GM12878 (cell line): ENCODE results near the gene CARF.

Experiments
- BHLHE40 ChIP-seq, 2 experiments: fragments of 450-650 bp in 1 of 2; IDR thresholded peaks; 2 replicates each; pipeline ENCODE4 v1.6.1; 2011 to 2017; ENCODE audit warnings: low read depth in 2 of 2, borderline replicate concordance in 1 of 2, improper control_type of control experiment in 1 of 2, low read length in 1 of 2, mild to moderate bottlenecking in 1 of 2
- CEBPB ChIP-seq, 2 experiments: fragments of 150-350 bp in 1 of 2; IDR thresholded peaks; 2 replicates each; pipeline ENCODE4 v1.6.1; 2012 to 2014; ENCODE audit warnings: low read depth in 2 of 2, low read length in 2 of 2, borderline replicate concordance in 1 of 2, inconsistent platforms in 1 of 2
- ELK1 ChIP-seq: IDR thresholded peaks from 2 replicates; pipeline ENCODE4 v1.6.1; 2012; ENCODE audit warnings: low read depth, low read length, improper control_type of control experiment
- EZH2 ChIP-seq: IDR thresholded peaks from 2 replicates; pipeline ENCODE4 v1.6.1; 2012; ENCODE audit warnings: low read depth, mild to moderate bottlenecking, control low read depth, inconsistent platforms, low read length, borderline replicate concordance; ENCODE audit not compliant: control insufficient read depth
- MEF2A ChIP-seq: IDR thresholded peaks from 2 replicates; pipeline ENCODE4 v1.6.1; 2011; ENCODE audit warnings: low read depth, mild to moderate bottlenecking, low read length, moderate library complexity; ENCODE audit not compliant: insufficient read depth
- MTA2 ChIP-seq: fragments of 450-650 bp; IDR thresholded peaks from 2 replicates; pipeline ENCODE4 v1.6.1; 2016; ENCODE audit warnings: low read depth, mild to moderate bottlenecking, moderate library complexity
- REST ChIP-seq: IDR thresholded peaks from 2 replicates; pipeline ENCODE4 v1.6.1; 2012; ENCODE audit warnings: mild to moderate bottlenecking, low read depth, low read length
- YY1 ChIP-seq: IDR thresholded peaks from 2 replicates; pipeline ENCODE4 v1.6.1; 2011; ENCODE audit warnings: low read depth, mild to moderate bottlenecking, low read length
- ZZZ3 ChIP-seq: IDR thresholded peaks from 2 replicates; pipeline ENCODE4 v1.6.1; 2011; ENCODE audit warnings: low read depth; ENCODE audit not compliant: control insufficient read depth, insufficient read length
- TF ChIP-seq, protein P1 (sequence below): fragments of 450-650 bp; IDR thresholded peaks from 2 replicates; pipeline ENCODE4 v1.6.1; 2016; ENCODE audit warnings: mild to moderate bottlenecking
- TF ChIP-seq, protein P2 (sequence below), 3 experiments: IDR thresholded peaks in 2 of 3; conservative IDR thresholded peaks in 1 of 3; 2 replicates each; pipeline ENCODE4 v1.5.1; 2011; ENCODE audit warnings: low read depth in 3 of 3, low read length in 3 of 3, mild to moderate bottlenecking in 3 of 3, control low read depth in 2 of 3, moderate library complexity in 2 of 3, inconsistent platforms in 1 of 3, mixed read lengths in 1 of 3; ENCODE audit not compliant: control insufficient read depth in 2 of 3, insufficient read depth in 1 of 3; ENCODE audit errors: extremely low read depth in 1 of 3

DNA sequence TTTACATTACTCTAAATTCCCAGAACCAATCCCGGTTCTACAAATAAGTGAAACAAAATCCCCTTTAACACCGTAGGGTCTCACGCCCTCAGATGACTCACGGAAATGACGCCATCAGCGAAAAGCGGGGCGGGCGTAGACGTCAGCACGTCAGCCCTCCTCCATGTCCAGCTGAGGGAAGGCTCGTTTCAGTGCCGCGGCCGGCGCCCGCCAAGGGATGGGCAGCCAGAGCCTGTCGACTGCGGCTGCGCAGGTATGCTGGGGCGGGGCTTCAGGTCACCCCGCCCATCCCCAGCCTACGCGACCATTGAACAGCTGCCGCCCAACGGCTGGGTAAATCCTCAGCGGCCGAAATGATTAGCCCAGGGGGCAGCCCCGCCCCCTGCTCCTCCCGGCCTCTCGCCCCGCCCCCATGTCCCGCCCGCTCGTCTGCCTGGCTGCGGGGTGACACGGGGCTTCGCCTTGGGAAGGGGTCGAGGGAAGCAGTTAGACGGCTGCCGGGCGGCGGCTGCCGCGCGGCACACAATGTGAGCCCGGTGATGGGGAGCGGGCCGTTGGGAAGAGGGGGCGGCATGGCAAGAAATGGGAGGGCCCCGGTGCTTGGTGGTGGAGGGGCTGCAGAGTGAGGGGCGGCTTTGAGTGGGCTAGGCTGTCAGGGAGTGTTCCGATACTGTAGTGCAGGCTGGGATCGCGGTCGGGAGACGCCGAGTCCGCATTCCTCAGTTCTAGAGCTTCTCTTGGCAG, 102.6 kb downstream of the CARF start, which contains the start of gene NBEAL1:
- TF ChIP-seq EZH2 (no peak), MEF2A (no peak), ELK1 (0 out of 2 replicates have a peak, but pooled peaks have one; percentile 16), CEBPB (IDR thresholded peaks at IDR 0.05; ENCODE audit: borderline replicate concordance in 1 of 2, low read depth in 2 of 2, low read length in 2 of 2) (no peak), REST (no peak), YY1 (peak; percentile 30), MTA2 (peak; percentile 34; the same call in 1 of the 2 replicates), ZZZ3 (no peak), BHLHE40 (IDR thresholded peaks at IDR 0.05; ENCODE audit: borderline replicate concordance in 1 of 2, low read depth in 2 of 2, low read length in 1 of 2) (peak; percentile 46 to 75; a peak in 3 of 4 replicates)
- TF ChIP-seq, protein P1, sequence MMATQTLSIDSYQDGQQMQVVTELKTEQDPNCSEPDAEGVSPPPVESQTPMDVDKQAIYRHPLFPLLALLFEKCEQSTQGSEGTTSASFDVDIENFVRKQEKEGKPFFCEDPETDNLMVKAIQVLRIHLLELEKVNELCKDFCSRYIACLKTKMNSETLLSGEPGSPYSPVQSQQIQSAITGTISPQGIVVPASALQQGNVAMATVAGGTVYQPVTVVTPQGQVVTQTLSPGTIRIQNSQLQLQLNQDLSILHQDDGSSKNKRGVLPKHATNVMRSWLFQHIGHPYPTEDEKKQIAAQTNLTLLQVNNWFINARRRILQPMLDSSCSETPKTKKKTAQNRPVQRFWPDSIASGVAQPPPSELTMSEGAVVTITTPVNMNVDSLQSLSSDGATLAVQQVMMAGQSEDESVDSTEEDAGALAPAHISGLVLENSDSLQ: peak; percentile 89
- TF ChIP-seq, protein P2, sequence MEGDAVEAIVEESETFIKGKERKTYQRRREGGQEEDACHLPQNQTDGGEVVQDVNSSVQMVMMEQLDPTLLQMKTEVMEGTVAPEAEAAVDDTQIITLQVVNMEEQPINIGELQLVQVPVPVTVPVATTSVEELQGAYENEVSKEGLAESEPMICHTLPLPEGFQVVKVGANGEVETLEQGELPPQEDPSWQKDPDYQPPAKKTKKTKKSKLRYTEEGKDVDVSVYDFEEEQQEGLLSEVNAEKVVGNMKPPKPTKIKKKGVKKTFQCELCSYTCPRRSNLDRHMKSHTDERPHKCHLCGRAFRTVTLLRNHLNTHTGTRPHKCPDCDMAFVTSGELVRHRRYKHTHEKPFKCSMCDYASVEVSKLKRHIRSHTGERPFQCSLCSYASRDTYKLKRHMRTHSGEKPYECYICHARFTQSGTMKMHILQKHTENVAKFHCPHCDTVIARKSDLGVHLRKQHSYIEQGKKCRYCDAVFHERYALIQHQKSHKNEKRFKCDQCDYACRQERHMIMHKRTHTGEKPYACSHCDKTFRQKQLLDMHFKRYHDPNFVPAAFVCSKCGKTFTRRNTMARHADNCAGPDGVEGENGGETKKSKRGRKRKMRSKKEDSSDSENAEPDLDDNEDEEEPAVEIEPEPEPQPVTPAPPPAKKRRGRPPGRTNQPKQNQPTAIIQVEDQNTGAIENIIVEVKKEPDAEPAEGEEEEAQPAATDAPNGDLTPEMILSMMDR (IDR thresholded peaks at IDR 0.05 in 2 of 3, conservative IDR thresholded peaks at IDR 0.05 in 1 of 3; ENCODE audit: control insufficient read depth in 2 of 3, extremely low read depth in 1 of 3, insufficient read depth in 1 of 3, low read depth in 3 of 3, low read length in 3 of 3): no peak
